SW480 (cell line): ENCODE measurements around the gene CAB39L.
A peak's percentile ranks its signal among the peaks of the same experiment; 100 is the strongest.

ENCODE experiments used
- DNase-seq: peaks from one replicate; pipeline ENCODE4 v3.0.0-alpha.2; 2016; ENCODE audit warnings: low spot score

The CAB39L gene

GRCh38 chr13:49443704-49444523, at the start of gene CAB39L, which contains the start of gene SETDB2:
Gene CAB39L, minus strand, starts transcription at chr13:49444064. Its CDS starts 61,154 bp downstream, at chr13:49382910.
Gene SETDB2, plus strand, starts transcription at chr13:49444274. Its CDS starts 7,620 bp downstream, at chr13:49451894.
- peak; percentile 99 for DNase-seq

DNA sequence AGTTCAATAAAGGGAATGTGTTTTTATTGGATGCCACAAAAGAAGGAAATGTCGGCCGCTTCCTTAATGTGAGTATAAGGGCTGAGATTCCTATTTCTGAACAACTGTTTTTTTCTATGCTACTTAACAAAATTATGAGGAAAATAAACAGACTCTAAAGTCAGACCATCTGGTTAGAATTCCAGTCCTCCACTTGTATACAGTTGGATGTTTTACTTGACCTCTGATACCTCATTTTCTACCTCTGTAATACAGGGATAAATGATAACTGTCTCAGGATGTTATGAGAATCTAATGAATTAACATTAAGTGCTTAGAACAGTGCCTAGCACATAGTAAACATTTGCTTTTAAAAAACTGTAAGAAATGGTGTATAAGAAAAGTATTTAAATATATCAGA, 44.7 kb upstream of the CAB39L start:
- no peak for DNase-seq

- DNase-seq = no peak
These were observed 37.9 kb upstream of the CAB39L start for GRCh38 chr13:49481788-49482187.

DNA sequence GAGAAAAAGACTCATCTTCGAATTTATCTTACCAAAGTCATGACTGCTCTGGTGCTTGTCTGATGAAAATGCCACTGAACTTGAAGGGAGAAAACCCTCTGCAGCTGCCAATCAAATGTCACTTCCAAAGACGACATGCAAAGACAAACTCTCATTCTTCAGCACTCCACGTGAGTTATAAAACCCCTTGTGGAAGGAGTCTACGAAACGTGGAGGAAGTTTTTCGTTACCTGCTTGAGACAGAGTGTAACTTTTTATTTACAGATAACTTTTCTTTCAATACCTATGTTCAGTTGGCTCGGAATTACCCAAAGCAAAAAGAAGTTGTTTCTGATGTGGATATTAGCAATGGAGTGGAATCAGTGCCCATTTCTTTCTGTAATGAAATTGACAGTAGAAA, 32.7 kb upstream of the CAB39L start:
- no peak for DNase-seq

DNA sequence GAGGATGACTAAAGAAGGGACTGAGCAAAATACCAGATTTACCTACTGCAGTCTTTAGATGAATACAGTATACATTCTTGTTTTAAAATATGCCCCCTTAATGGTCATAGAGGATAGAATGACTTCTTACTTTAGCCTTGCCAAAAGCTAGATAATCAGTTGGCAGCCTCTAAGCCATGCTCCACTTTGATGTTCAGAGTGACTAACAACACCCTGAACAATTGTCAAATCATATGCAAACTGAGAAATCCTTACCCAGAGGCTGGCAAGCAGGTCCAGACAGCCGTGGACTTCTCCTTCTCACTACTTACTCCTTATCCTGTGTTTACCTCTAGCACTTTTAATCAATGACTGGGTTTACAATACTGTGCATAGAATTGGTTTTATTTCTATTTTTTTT, 28.3 kb upstream of the CAB39L start:
- DNase-seq = no peak

DNA sequence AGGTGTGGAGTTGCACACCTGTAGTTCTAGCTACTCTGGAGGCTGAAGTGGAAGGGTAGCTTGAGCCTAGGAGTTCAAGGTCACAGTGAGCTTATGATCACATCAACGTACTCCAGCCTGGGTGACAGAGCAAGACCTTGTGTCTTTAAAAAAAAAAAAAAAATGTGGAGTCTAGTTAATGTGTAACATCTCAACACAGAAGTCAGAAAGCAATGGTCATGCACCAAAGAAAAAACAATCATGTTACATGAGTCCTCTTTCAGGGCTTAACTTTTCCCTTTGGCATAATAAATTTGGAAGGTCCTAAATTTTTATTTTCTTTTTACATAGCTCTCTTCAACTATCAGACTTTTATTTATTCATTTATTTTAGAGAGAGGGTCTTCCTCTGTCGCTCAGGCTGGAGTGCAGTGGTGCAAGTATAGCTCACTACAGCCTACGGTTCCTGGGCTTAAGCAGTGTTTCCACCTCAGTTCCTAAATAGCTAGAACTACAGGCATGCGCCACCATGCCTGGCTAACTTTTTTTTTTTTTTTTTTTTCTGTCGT, 22.5 kb upstream of the CAB39L start:
- DNase-seq = peak; percentile 39

GRCh38 chr13:49464621-49465325, 20.9 kb upstream of the CAB39L start:
- DNase-seq = no peak

DNA sequence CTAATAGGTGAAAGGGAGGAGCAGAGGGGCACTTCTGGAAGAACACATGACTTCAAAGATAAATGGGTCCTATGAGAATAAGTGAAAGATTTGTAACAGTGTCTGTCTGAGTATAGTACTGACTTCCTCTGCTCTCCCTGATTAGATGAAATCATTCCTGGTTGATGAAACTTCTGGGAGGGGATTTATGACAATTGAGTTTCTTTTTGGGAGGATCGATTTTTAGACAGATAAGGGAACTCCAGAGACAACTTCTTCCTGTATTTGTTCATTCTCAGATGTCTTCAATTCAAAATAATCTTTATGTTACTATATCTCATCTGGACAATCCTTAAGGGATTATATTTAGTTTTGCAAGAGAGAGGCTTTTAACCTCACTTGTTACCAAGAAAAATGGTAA, 20.2 kb upstream of the CAB39L start:
- DNase-seq = no peak

DNA sequence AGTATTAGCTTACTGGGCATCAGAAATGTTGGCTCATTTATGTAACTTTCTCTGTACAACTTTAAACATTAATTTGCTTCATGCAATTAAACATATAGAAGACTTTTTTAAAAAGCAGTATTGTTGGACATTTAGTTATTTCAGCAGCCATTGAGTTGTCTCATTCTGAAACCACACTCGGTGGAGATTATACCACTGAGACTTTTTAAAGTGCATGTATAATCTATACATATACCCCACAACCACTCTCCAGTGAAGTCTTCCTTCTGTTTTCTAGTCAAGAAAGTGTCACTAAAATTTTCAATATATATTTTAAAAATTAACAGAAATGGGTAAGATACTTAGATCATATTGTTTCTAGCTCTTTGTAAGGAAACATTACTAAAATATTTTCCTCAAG, 15.7 kb upstream of the CAB39L start:
- no peak for DNase-seq

GRCh38 chr13:49457221-49457620, 13.4 kb upstream of the CAB39L start:
- no peak for DNase-seq

DNA sequence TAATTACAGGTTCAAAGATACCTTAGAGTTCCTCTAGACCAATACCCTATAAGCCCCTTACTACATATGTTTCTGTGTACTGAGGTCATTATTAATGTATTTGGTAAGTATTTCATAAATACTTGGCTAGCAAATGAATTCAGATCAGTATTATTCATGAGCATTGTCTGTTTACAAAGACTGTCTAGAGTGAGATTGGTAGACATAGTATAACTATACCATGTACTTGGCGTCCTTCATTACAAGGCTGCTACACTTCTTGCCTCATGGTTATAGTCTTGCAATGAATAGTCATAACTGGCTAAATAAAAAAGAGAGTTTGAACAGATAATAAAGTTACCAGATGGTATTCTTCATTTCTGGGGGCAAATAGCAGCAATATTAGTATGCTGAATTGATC, 12.3 kb upstream of the CAB39L start:
- DNase-seq = no peak

DNA sequence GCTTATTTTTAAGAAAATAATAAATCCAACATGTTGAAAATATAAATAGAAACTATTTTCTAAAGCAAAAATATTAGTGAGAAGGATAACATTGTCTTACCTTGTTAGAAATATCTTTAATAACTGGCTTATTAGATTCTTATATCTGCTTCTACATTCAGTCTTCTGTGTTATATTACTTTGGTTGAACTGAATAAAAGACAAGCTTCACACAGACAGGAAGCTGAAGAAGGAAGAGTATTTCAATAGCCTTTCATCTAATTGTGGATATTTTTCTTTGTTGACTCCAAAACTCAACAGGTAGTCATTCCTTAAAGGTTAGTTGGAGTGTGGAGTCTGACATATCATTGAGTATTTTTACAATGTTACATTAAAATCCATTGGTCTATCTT, 11.1 kb upstream of the CAB39L start:
- DNase-seq = no peak

- DNase-seq = no peak
These were observed 10.6 kb upstream of the CAB39L start for GRCh38 chr13:49454388-49455006.

DNA sequence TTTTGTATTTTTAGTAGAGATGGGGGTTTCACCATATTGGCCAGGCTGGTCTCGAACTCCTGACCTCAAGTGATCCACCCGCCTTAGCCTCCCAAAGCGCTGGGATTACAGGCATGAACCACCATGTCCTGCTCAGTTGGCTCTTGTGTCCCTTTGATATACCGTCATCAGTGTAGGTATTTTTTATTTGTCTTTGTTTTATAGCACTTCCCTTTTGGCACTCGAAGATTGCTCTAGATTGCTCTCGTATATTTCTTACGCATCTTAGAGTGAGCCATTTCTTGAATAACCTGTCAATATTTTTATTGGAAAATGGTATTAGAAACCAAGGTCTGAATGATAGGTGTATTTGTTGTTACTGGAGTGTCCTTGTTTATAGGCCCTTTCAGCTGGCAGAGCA, 9.6 kb upstream of the CAB39L start:
- no peak for DNase-seq

GRCh38 chr13:49452725-49453457, 9.0 kb upstream of the CAB39L start:
- DNase-seq = no peak

DNA sequence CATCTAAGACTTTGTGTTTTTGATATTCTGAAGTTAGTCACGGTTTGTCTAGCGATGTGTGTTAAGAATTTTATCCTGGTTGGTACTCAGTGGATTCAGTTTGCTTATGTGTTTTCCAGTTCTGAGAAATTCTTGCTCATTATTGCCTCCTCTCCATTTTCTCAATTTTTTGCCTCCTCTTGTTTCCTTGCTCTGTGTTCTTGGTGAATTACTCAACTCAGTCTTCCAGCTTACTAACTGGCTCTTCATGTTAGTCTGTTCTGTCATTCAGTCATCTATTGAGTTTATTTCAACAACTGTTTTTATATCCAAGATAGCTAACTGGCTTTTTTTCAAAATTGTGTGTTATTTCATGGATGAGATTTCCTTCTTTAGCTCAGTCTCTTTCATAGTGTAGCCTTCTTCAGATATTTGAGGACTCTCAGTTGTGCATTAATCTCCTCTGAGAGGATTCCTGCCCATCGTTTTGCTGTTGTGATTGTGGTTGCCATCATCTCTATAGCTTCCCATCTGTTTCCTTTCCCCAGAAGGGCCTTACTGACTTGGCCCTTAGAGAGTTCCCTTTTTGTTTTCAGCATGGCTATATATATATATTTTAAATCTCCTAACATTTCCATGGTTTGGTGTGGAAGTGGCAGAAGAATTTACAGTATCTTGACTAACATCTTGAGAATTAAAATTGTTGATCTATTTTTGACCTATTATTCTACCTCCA, 6.4 kb upstream of the CAB39L start:
- no peak for DNase-seq

DNA sequence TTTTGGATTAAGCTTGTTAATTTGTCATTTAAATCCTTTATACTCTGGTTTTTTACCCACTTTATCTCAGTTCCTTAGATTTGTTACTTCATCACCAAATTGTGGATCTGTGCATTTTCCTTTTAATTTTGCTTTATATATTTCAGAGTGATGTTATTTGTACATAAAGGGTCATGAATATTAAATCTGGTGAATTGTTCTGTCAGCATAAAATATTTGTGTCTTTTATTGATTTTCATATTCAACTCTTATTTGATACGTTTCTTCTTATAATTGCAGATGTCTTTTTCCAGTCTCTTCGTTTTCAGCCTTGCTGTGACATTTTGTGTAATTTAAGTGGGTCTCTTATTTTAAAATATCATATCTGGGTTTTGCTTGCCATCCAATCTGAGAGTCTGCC, 4.9 kb upstream of the CAB39L start:
- no peak for DNase-seq

DNA sequence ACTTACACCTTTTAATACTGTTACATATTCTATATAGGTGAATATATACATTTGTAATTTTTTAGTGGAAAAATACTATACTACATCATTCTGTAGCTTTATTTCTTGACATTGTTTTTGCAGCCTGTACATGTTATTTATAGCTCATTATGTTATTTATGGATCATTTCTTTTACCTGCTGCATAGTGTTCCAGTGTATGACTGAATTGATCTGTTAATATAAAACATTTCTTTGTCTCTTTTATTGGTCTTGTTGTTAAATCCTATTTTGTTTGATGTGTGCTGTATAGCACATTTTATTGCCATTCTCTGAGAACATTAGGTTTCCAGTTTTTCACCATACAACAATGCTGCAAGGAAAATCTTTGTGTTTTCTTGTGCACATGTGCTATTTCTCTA, 2.6 kb upstream of the CAB39L start:
- no peak for DNase-seq

- DNase-seq = peak; percentile 80
These were observed 896 bp upstream of the CAB39L start for GRCh38 chr13:49444524-49445395.

- peak; percentile 76 for DNase-seq
These were observed 534 bp downstream of the CAB39L start for GRCh38 chr13:49443357-49443703.
